PFSK-1 (cell line): ENCODE measurements around the gene CNOT4.

Experiments used
- FOXP2 ChIP-seq: optimal IDR thresholded peaks from 2 replicates; pipeline ENCODE3; 2011; ENCODE audit warnings: borderline replicate concordance, control low read depth, inconsistent platforms; ENCODE audit not compliant: insufficient read depth; ENCODE audit errors: extremely low read length, extremely low read depth
- POLR2AphosphoS5 ChIP-seq: IDR thresholded peaks from 2 replicates; pipeline ENCODE4 v1.6.1; 2012; ENCODE audit warnings: low read depth, mild to moderate bottlenecking, control low read depth, low read length, moderate library complexity
- TF ChIP-seq, protein P1 (sequence below), 2 experiments: IDR thresholded peaks; 2 replicates each; pipeline versions ENCODE4 v1.6.1 to v1.8.0; 2011 to 2012; ENCODE audit warnings: low read depth in 2 of 2, low read length in 2 of 2, control low read depth in 1 of 2, inconsistent platforms in 1 of 2, mild to moderate bottlenecking in 1 of 2, moderate library complexity in 1 of 2; ENCODE audit not compliant: insufficient read depth in 1 of 2

DNA sequence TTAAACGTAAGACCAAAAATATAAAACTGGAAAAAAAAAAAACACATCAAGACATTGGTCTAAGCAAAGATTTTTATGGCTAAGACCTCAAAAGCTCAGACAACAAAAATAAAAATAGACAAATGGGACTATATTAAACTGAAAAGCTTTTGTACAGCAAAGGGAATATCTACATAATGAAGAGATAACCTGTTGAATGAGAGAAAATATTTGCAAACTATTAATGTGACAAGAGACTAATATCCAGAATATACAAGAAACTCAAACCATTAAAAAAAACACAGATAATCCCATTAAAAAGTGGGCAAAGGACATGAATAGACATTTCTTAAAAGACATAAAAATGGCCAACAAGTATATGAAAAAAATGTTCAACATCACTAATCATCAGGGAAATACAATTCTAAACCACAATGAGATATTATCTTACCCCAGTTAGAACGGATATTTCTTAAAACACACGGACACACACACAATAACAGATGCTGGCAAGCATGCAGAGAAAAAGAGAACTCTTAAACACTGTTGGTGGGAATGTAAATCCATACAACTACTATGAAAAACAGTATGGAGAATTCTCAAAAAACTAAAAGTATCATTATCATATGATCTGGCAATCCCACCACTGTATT is 28.8 kb downstream of the CNOT4 start:
- TF ChIP-seq, protein P1, sequence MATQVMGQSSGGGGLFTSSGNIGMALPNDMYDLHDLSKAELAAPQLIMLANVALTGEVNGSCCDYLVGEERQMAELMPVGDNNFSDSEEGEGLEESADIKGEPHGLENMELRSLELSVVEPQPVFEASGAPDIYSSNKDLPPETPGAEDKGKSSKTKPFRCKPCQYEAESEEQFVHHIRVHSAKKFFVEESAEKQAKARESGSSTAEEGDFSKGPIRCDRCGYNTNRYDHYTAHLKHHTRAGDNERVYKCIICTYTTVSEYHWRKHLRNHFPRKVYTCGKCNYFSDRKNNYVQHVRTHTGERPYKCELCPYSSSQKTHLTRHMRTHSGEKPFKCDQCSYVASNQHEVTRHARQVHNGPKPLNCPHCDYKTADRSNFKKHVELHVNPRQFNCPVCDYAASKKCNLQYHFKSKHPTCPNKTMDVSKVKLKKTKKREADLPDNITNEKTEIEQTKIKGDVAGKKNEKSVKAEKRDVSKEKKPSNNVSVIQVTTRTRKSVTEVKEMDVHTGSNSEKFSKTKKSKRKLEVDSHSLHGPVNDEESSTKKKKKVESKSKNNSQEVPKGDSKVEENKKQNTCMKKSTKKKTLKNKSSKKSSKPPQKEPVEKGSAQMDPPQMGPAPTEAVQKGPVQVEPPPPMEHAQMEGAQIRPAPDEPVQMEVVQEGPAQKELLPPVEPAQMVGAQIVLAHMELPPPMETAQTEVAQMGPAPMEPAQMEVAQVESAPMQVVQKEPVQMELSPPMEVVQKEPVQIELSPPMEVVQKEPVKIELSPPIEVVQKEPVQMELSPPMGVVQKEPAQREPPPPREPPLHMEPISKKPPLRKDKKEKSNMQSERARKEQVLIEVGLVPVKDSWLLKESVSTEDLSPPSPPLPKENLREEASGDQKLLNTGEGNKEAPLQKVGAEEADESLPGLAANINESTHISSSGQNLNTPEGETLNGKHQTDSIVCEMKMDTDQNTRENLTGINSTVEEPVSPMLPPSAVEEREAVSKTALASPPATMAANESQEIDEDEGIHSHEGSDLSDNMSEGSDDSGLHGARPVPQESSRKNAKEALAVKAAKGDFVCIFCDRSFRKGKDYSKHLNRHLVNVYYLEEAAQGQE (IDR thresholded peaks at IDR 0.05; ENCODE audit: insufficient read depth in 1 of 2, low read depth in 2 of 2, low read length in 2 of 2) = no peak
- TF ChIP-seq FOXP2 (no peak), POLR2AphosphoS5 (no peak)
